GM12864 (cell line): ENCODE measurements around the gene CHCHD4.

Experiments
- DNase-seq: peaks from one replicate; pipeline ENCODE4 v3.0.0-alpha.2; 2011; ENCODE audit warnings: low read depth
- H3K4me3 ChIP-seq: 2 replicates; pipeline ENCODE4 v1.5.1; 2011; ENCODE audit warnings: mild to moderate bottlenecking, low read depth, low read length, control low read depth
- TF ChIP-seq, protein P1 (sequence below): IDR thresholded peaks from 2 replicates; pipeline ENCODE4 v1.5.1; 2011; ENCODE audit warnings: low read depth, mild to moderate bottlenecking, moderate library complexity, low read length, control low read depth, inconsistent platforms; ENCODE audit errors: missing control alignments

CHCHD4 gene

DNA sequence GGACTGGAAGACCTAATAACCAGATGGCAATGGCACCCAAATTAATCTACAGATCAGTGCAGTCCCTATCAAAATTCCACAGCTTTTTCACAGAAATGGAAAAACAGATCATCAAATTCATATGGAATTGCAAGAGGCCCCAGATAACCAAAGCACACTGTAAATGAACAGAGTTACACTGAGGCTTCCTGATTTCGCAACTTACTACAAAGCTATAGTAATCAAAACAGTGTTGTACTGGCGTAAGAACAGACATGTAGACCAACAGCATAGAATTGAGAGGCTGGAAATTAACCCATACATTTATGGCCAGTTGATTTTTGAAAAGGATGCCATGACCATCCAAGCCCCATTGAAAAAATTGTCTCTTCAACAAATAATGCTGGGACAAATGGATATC lies 37.5 kb upstream of the CHCHD4 start:
- TF ChIP-seq, protein P1, sequence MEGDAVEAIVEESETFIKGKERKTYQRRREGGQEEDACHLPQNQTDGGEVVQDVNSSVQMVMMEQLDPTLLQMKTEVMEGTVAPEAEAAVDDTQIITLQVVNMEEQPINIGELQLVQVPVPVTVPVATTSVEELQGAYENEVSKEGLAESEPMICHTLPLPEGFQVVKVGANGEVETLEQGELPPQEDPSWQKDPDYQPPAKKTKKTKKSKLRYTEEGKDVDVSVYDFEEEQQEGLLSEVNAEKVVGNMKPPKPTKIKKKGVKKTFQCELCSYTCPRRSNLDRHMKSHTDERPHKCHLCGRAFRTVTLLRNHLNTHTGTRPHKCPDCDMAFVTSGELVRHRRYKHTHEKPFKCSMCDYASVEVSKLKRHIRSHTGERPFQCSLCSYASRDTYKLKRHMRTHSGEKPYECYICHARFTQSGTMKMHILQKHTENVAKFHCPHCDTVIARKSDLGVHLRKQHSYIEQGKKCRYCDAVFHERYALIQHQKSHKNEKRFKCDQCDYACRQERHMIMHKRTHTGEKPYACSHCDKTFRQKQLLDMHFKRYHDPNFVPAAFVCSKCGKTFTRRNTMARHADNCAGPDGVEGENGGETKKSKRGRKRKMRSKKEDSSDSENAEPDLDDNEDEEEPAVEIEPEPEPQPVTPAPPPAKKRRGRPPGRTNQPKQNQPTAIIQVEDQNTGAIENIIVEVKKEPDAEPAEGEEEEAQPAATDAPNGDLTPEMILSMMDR: no peak
- no peak overlapping the region for H3K4me3 ChIP-seq
- DNase-seq: no peak

DNA sequence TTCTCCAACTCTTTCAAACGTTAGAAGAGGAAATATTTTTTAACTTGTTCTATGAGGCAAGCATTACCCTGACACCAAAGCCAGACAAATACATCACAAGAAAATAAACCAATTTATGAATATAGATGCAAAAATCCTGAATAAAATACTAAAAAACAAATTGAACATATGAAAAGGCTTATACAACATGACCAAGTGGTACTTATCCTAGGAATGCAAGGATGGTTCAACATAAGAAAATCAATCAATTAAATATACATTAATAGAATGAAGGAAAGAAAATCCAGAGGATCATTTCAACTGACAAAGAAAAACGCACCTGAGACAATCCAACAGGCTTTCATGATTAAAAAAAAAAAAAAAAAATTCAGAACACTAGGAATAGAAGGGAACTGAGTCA lies 36.6 kb upstream of the CHCHD4 start:
- no peak overlapping the region for H3K4me3 ChIP-seq
- no peak for DNase-seq
- TF ChIP-seq, protein P1: no peak

DNA sequence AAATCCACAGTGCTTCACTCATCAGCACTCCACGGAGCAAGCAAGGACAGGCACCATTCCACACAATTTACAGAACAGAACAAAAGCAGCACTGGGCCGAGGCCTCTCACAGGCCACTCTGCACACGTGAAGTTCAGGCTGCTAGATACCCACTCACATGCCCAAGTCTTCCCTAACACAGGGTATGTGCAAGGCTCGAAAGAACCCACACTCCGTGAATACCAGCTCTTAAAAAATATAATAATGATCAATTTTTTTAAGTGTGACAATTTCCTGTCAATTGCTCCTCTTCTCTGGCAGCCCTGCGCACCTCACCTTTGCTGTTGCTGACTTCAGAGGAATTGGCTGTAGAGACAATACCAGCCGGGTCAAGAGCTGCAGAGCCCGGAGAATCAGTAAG lies 34.8 kb upstream of the CHCHD4 start:
- TF ChIP-seq, protein P1: no peak

DNA sequence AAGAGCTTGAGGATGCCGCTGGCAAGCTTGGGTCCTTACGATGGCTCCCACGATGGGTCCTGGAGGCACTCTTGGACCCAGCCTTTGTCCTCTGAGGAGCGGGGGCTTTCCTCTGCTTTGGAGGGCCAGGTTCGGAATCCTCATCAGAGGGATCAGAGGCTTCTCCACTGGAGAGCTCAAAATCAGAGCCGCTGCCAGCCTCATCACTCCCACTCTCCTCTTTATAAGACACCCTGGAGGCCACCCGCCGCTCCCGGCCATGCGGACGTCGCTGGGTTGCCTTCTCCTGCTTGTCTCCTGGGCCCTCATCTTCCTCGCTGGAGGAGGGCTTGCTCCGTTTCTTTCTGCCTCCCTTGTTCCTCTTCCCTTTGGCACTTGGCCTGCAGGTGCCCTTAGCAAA lies 33.7 kb upstream of the CHCHD4 start:
- no peak for DNase-seq
- no peak overlapping the region for H3K4me3 ChIP-seq

More for the DNA sequence above, 34.8 kb upstream of the CHCHD4 start:
- DNase-seq: no peak
- no peak overlapping the region for H3K4me3 ChIP-seq

DNA sequence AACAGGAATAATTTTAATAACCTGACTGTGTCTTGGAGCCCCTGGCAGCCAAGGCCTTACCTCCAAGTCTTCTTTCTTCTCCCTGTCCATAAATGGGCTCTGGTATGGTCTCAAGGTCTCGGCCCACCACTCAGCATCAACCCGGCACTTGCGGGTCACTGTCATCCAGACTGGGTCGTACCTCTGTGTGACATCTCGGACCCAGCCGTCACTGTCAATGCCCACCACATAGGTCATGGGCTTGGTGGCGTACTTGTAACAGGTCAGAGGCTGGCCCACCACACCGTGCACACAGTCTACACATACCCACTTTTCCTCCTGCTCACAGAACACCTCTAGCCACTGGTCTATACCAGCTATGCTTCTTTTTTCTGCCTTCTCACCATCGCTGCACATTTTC lies 33.3 kb upstream of the CHCHD4 start:
- DNase-seq: no peak
- TF ChIP-seq, protein P1: no peak

More for the DNA sequence above, 33.7 kb upstream of the CHCHD4 start:
- TF ChIP-seq, protein P1: no peak

DNA sequence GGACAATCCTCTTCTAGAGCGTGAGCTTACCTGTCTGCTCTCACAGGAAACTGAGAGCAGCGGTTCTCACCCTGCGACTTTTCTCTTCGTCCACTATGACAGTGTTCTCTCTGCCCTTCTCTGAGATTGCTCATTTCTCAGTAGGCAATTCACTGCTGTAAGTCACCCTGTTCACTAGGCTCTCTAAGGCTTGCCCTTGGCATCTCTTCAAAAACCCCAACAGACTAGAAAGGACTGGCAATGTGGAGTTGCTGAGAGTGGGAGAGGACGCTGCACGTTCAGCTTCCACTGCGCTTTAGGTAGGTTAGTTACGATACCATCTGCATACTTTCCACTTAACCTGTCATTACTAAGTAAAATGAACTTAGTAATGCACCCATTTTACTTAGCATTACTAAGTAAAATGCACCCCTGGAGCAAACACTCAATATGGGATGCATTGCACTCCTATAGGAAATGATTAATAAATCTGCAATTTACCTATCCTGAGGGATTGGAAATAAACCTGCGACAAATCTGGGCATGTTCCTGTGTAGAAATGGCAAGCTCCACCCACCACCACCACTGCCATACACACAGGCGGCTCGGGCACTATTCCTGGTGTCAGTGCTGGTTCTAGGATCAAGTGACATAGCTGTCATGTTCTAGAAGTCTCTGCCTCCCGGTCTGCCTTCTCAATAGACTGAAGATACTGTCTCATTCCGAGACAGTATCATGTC lies 32.3 kb upstream of the CHCHD4 start:
- no peak for DNase-seq
- TF ChIP-seq, protein P1: no peak

More for the DNA sequence above, 33.3 kb upstream of the CHCHD4 start:
- H3K4me3 ChIP-seq: no peak overlapping the region

DNA sequence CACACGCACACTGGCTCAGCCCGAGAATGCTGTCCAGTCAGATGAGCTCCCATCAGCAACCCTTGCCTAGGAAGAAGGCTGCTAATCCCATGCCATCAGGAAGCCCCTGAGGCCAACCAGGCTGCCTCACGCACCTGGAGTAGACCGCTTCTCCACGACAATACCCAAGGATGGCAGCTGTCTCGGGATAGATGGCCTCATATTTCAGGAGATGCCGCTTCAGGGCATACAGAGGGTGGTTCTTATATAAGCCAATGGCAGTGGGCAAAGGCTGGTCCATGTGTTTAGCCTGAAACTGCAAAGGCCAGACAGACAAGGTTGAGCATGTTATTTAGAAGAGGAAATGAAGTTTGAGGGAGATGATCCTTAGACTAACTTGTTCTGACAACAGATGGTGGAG lies 31.5 kb upstream of the CHCHD4 start:
- TF ChIP-seq, protein P1: no peak
- H3K4me3 ChIP-seq: no peak overlapping the region
- DNase-seq: no peak

More for the DNA sequence above, 32.3 kb upstream of the CHCHD4 start:
- H3K4me3 ChIP-seq: no peak overlapping the region
